Stomach (tissue), 9 donors: ENCODE data around the gene CENPN. TPM values are rescaled to one million over a fixed set of nuclear protein-coding genes. Genes with fewer than 3 reads are reported as not detected.

ENCODE experiments used
- DNase-seq, 2 donors: peaks; one replicate each; pipeline versions ENCODE4 v3.0.0 to v3.0.0-alpha.2; 2013 to 2019
- H3K27ac ChIP-seq, 5 donors: fragments of 200-600 bp in 4 of 5; sonication (generic) in 4 of 5; one replicate each; pipeline ENCODE4 v1.5.1; 2013 to 2019; ENCODE audit warnings: mild to moderate bottlenecking in 1 of 5, moderate library complexity in 1 of 5
- H3K27me3 ChIP-seq, 3 donors: fragments of 200-600 bp; sonication (generic); one replicate each; pipeline ENCODE4 v1.5.1; 2017 to 2019; ENCODE audit warnings: mixed run types in 1 of 3
- H3K36me3 ChIP-seq, 4 donors: fragments of 200-600 bp; sonication (generic); 1 replicate in 3 of 4; 2 replicates in 1 of 4; pipeline ENCODE4 v1.5.1; 2016 to 2019
- H3K4me1 ChIP-seq, 4 donors: fragments of 200-600 bp; sonication (generic); one replicate each; pipeline ENCODE4 v1.5.1; 2016 to 2019
- H3K4me3 ChIP-seq, 4 donors: fragments of 200-600 bp; sonication (generic) in 3 of 4; one replicate each; pipeline ENCODE4 v1.5.1; 2016 to 2019; ENCODE audit warnings: mild to moderate bottlenecking in 1 of 4
- H3K9me3 ChIP-seq, 4 donors: fragments of 200-600 bp; sonication (generic); one replicate each; pipeline ENCODE4 v1.5.1; 2016 to 2019
- EP300 ChIP-seq: sonication (generic); formaldehyde crosslinking; IDR thresholded peaks from one replicate; pipeline ENCODE4 v1.6.1; 2017; ENCODE audit warnings: antibody characterized with exemption
- POLR2A ChIP-seq, 4 donors: fragments of 450-650 bp; IDR thresholded peaks; one replicate each; pipeline ENCODE4 v1.6.1; 2016; ENCODE audit warnings: antibody characterized with exemption in 4 of 4, control low read depth in 2 of 4, mild to moderate bottlenecking in 1 of 4, moderate library complexity in 1 of 4
- POLR2AphosphoS5 ChIP-seq, 3 donors: sonication (generic); formaldehyde crosslinking; IDR thresholded peaks; one replicate each; pipeline ENCODE4 v1.6.1; 2016; ENCODE audit warnings: antibody characterized with exemption in 3 of 3
- WGBS, 5 donors: extraction: QIAGEN DNeasy Blood & Tissue Kit in 3 of 5; methylation state at CpG; one replicate each; pipeline versions ENCODE4 v1.1.5 to v1.1.7; 2013 to 2018; 5-methylcytosine and 5-hydroxymethylcytosine counted together
- intact Hi-C: fragments of 100-400 bp; cut with DNase I; formaldehyde crosslinking; loops from one replicate; pipeline ENCODE4 v1.15.1; 2023; ENCODE audit warnings: low total_unique reads
- polyA plus RNA-seq, 3 donors: library from polyadenylated mRNA; stranded (reverse); fragments of 200-250 nt; gene quantifications; one replicate each; pipeline ENCODE4 v1.2.3, GENCODE V29; 2013
- total RNA-seq, 5 donors: library from RNA; depleted of rRNA; stranded (reverse); fragments of >200 nt; gene quantifications; one replicate each; pipeline versions ENCODE4 v1.1.0 to v1.2.3, GENCODE V29; 2014 to 2016
- TF ChIP-seq, protein P1 (sequence below), 7 experiments: fragments of 450-650 bp in 4 of 7; fragments of 200-600 bp in 3 of 7; sonication (generic) in 3 of 7; IDR thresholded peaks; one replicate each; pipeline ENCODE4 v1.5.1; 2016 to 2019; ENCODE audit warnings: antibody characterized with exemption in 7 of 7, control low read depth in 2 of 7, mild to moderate bottlenecking in 1 of 7
- donor health status: healthy with polysubstance abuse.
- donor health status: Bipolar disorder and iron deficiency.
- donor health status: healthy.

The CENPN gene
- total and polyA plus RNA-seq, 8 donors = 1.8 to 20.0 (median 13.2) TPM; not detected in 1

DNA sequence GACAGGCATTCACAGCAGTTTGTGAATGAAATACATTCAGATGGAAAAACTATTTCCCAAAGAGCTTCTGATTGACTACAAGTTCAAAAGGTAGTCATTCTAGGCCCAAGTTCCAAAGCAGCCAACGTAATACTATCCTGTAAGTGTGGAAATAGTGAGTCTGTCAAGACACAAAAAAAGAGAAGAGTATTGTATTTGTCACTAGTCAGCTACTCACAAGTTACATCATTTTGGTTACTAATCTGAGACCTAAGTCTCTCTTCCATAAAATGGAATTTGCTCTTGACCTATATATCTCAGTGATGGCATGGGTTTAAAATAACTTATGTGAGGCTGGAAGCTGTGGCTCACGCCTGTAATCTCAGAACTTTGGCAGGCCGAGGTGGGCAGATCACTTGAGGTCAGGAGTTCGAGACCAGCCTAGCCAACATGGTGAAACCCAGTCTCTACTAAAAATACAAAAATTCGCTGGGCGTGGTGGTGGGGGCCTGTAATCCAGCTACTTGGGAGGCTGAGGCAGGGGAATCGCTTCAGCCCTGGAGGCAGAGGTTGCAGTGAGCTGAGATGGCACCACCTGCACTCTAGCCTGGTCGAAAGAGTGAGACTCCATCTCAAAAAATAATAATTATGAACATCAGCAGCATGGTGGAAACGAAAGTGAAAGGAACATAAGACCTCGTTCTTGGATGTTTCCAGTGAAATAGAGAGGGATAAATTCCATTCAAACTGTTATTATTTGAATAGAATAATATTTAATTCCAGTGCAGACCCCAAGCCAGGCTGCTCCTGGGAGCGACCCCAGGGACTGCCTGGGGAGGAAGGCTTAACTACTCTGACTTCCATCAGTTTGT, 3.2 kb upstream of the CENPN start:
- H3K36me3 ChIP-seq = no peaks in the 10 kb centered on the region
- peak overlapping the region; percentile 30 to 99 (median 96) for H3K27ac ChIP-seq
- TF ChIP-seq POLR2A (IDR thresholded peaks at IDR 0.05) (no peak), EP300 (no peak), POLR2AphosphoS5 (IDR thresholded peaks at IDR 0.05) (no peak)
- TF ChIP-seq, protein P1, sequence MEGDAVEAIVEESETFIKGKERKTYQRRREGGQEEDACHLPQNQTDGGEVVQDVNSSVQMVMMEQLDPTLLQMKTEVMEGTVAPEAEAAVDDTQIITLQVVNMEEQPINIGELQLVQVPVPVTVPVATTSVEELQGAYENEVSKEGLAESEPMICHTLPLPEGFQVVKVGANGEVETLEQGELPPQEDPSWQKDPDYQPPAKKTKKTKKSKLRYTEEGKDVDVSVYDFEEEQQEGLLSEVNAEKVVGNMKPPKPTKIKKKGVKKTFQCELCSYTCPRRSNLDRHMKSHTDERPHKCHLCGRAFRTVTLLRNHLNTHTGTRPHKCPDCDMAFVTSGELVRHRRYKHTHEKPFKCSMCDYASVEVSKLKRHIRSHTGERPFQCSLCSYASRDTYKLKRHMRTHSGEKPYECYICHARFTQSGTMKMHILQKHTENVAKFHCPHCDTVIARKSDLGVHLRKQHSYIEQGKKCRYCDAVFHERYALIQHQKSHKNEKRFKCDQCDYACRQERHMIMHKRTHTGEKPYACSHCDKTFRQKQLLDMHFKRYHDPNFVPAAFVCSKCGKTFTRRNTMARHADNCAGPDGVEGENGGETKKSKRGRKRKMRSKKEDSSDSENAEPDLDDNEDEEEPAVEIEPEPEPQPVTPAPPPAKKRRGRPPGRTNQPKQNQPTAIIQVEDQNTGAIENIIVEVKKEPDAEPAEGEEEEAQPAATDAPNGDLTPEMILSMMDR (IDR thresholded peaks at IDR 0.05) = no peak
- H3K27me3 ChIP-seq = no peaks in the 10 kb centered on the region
- H3K4me3 ChIP-seq = peak overlapping the region; percentile 2 to 90 (median 76)
- 51 to 66% (median 55%) methylated on average over 11 of the region's 11 CpGs for WGBS, 5 donors
- intact Hi-C loops = no loop called here
- H3K9me3 ChIP-seq = no peaks in the 10 kb centered on the region
- H3K4me1 ChIP-seq = peaks cover 28 to 42% (median 40%) of the 10 kb centered on the region in 4 donors
- no peak for DNase-seq

DNA sequence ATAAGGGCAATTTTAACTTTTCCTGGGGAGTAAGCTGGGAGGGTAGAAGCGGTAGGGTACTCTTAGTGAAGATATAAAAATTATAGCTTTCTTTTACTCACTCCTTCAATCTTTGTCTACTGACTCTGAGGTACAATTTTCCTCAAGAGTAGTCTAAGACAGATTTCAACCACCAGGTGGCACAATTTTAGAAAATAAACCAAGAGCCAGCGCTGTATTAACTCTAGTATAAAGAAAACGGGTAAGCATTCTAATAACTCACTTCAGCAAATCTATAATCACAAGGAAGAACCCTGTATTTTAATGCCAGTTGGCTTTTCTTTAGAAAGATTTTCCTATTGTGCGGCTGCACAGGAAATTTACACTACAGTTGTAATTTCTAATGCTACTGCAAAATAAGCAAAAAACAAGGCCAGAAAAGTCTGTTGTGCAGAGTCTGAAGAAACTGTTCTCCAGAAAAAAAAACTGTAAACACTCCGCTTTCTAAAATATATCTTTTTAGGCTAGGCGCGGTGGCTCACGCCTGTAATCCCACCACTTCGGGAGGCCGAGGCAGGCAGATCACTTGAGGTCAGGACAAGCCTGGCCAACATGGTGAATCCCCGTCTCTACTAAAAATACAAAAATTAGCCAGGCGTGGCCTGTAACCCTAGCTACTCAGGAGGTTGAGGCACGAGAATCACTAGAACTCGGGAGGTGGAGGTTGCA, 2.2 kb upstream of the CENPN start:
- Histone ChIP-seq H3K4me1 (peaks cover 28 to 42% (median 39%) of the 10 kb centered on the region in 4 donors), H3K27me3 (no peaks in the 10 kb centered on the region), H3K9me3 (no peaks in the 10 kb centered on the region), H3K36me3 (no peaks in the 10 kb centered on the region), H3K4me3 (peak overlapping the region; percentile 2 to 90 (median 76)), H3K27ac (peak overlapping the region; percentile 69 to 99 (median 96))
- DNase-seq = peak in 1 of 2 donors; percentile 83
- 19 to 41% (median 26%) methylated on average over 14 of the region's 14 CpGs for WGBS, 5 donors
- intact Hi-C loops = no loop called here
- TF ChIP-seq, protein P1 (IDR thresholded peaks at IDR 0.05) = peak in 5 of 7 experiments; percentile 28 to 69 (median 56)
- TF ChIP-seq POLR2AphosphoS5 (IDR thresholded peaks at IDR 0.05) = no peak
- TF ChIP-seq POLR2A (IDR thresholded peaks at IDR 0.05) = no peak

DNA sequence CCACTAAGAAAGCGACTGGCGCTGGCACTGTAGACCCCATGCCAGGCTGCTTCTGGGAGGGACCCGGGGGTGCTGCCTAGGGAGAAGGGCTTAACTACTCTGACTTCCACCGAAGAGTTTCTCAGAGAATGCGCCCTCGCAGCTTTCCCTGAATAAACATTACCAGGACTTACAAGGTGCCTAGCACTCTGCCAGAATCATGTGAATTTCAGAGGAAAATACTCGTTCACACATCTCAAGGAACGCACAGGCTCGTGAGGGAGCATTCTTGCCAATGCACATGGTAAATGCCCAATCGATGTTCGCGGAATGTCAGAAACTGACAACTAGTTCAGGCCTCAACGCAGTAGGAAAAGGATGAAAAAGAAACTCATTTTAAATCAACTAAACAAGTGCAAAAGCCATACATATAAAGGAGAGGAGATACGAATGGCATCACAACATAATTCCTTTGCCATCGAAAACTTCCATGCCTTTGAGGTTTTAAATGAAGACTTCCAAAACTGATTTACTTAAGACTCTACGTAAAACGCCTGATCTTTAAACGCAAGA, 1.3 kb upstream of the CENPN start:
- 10 to 18% (median 13%) methylated on average over 18 of the region's 18 CpGs for WGBS, 5 donors

More for the DNA sequence above, 1.3 kb upstream of the CENPN start:
- Histone ChIP-seq H3K27me3 (no peaks in the 10 kb centered on the region), H3K4me1 (peaks cover 28 to 42% (median 39%) of the 10 kb centered on the region in 4 donors), H3K36me3 (no peaks in the 10 kb centered on the region), H3K27ac (peak overlapping the region; percentile 26 to 99 (median 96)), H3K4me3 (peak overlapping the region; percentile 68 to 90 (median 88)), H3K9me3 (no peaks in the 10 kb centered on the region)
- no peak for TF ChIP-seq POLR2AphosphoS5 (IDR thresholded peaks at IDR 0.05)
- TF ChIP-seq POLR2A (IDR thresholded peaks at IDR 0.05) = no peak
- TF ChIP-seq, protein P1 (IDR thresholded peaks at IDR 0.05) = no peak
- TF ChIP-seq EP300 = no peak
- peak in 1 of 2 donors; percentile 42 for DNase-seq
- intact Hi-C loops = no loop called here
